ENCODE measurements around the gene ARHGEF3.

Gene ARHGEF3

DNA sequence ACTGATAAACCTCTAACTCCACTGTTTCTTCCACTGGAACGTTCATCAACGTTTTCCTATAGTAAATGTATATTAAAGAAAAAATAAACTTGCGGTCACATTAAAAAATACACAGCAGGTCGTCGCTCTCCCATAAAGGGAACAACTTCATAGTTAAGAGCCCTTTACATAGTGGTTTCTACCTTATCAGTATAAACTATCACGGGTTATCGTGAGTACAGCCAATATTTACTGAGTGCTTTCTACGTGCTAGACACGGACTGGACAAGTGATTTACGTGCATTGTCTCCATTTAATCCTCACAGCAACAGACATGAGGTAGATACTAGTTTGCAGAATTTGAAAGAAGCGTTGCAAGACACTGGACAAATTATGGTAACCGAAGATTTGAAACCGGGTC lies 117.7 kb downstream of the ARHGEF3 start:
- Histone ChIP-seq H3K4me2 (ENCODE audit: low read length) (no peak overlapping the region), H3K9me2 (ENCODE audit: low read depth, low read length) (no peaks in the 10 kb centered on the region), H3K27me3 (ENCODE audit: insufficient read depth, low read length) (no peaks in the 10 kb centered on the region), H3K4me3 (ENCODE audit: low read depth, low read length, poor library complexity, severe bottlenecking) (no peak overlapping the region), H3K79me2 (ENCODE audit: insufficient read depth, low read length) (peaks cover 31% of the 10 kb centered on the region), H2AFZ (ENCODE audit: low read length) (no peak overlapping the region), H3K36me3 (ENCODE audit: insufficient read depth, low read length) (peaks cover 34% of the 10 kb centered on the region), H4K20me1 (ENCODE audit: insufficient read depth, low read length) (no peaks in the 10 kb centered on the region), H3K4me1 (ENCODE audit: insufficient read depth, low read length, severe bottlenecking) (peaks cover 29% of the 10 kb centered on the region), H3K27ac (ENCODE audit: low read depth, low read length, poor library complexity, severe bottlenecking) (no peak overlapping the region), H3K9me3 (ENCODE audit: low read length) (peaks cover 8% of the 10 kb centered on the region), H3K9ac (ENCODE audit: low read length) (no peak overlapping the region), H3F3A (ENCODE audit: insufficient read depth, low read length) (no peaks in the 10 kb centered on the region)
- TF ChIP-seq, protein P1, sequence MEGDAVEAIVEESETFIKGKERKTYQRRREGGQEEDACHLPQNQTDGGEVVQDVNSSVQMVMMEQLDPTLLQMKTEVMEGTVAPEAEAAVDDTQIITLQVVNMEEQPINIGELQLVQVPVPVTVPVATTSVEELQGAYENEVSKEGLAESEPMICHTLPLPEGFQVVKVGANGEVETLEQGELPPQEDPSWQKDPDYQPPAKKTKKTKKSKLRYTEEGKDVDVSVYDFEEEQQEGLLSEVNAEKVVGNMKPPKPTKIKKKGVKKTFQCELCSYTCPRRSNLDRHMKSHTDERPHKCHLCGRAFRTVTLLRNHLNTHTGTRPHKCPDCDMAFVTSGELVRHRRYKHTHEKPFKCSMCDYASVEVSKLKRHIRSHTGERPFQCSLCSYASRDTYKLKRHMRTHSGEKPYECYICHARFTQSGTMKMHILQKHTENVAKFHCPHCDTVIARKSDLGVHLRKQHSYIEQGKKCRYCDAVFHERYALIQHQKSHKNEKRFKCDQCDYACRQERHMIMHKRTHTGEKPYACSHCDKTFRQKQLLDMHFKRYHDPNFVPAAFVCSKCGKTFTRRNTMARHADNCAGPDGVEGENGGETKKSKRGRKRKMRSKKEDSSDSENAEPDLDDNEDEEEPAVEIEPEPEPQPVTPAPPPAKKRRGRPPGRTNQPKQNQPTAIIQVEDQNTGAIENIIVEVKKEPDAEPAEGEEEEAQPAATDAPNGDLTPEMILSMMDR (IDR thresholded peaks at IDR 0.05; ENCODE audit: low read length): no peak
- no peak for TF ChIP-seq EZH2 (IDR thresholded peaks at IDR 0.05; ENCODE audit: borderline replicate concordance, low read length)

DNA sequence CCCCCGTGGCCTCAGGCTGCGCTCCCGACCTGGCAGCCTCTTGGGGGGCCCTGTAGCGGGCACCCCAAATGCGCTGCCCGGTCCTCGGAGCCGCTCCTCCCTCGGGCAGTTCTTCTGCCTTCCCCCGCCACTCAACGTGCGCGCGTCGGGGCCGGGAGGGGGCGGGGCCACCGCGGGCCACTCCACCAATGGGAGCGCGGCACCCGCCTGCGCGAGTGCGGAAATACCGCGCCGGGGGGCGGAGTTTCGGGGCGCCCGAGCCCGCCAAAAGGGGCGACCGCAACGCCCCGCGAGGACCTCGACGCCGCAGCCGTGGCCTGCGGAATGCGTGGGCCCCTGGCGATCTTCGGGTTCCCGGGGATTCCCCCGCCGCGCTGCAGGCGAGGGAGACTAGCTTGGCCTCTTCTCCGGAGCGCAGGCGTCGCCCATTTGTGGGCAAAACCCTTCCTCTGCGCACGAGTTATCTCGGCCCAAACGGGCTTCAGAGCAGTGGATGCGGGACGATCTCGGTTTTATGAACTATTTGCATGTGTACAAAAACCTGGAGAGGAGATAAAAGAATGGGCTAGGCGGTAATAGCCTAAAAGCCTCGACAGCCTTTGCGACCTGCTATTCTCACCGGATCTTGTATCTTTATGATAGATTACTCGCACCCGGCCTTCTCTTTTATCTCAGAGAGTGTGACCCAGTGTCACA lies 118.5 kb downstream of the ARHGEF3 start, which contains the start of gene TASOR:
TSS of gene TASOR (minus strand) at position 144 of the 696 bp plus-strand sequence. CDS start 259 bp downstream, outside the sequence.
- Histone ChIP-seq H4K20me1 (ENCODE audit: insufficient read depth, low read length) (no peaks in the 10 kb centered on the region), H3K9me2 (ENCODE audit: low read depth, low read length) (no peaks in the 10 kb centered on the region), H3K4me1 (ENCODE audit: insufficient read depth, low read length, severe bottlenecking) (peaks cover 29% of the 10 kb centered on the region), H3K79me2 (ENCODE audit: insufficient read depth, low read length) (peaks cover 38% of the 10 kb centered on the region), H3K4me2 (ENCODE audit: low read length) (peak within 1 kb of the TSS; percentile 75), H3K36me3 (ENCODE audit: insufficient read depth, low read length) (peaks cover 39% of the 10 kb centered on the region), H2AFZ (ENCODE audit: low read length) (peak within 1 kb of the TSS; percentile 71; the same call in 1 of the 2 replicates), H3K4me3 (ENCODE audit: low read depth, low read length, poor library complexity, severe bottlenecking) (peak within 1 kb of the TSS; percentile 64), H3K27ac (ENCODE audit: low read depth, low read length, poor library complexity, severe bottlenecking) (peak within 1 kb of the TSS; percentile 78), H3F3A (ENCODE audit: insufficient read depth, low read length) (no peaks in the 10 kb centered on the region), H3K27me3 (ENCODE audit: insufficient read depth, low read length) (no peaks in the 10 kb centered on the region), H3K9me3 (ENCODE audit: low read length) (peaks cover 8% of the 10 kb centered on the region), H3K9ac (ENCODE audit: low read length) (peak within 1 kb of the TSS; percentile 78)
- no peak for TF ChIP-seq EZH2 (IDR thresholded peaks at IDR 0.05; ENCODE audit: borderline replicate concordance, low read length)
- TF ChIP-seq, protein P1 (IDR thresholded peaks at IDR 0.05; ENCODE audit: low read length): no peak

DNA sequence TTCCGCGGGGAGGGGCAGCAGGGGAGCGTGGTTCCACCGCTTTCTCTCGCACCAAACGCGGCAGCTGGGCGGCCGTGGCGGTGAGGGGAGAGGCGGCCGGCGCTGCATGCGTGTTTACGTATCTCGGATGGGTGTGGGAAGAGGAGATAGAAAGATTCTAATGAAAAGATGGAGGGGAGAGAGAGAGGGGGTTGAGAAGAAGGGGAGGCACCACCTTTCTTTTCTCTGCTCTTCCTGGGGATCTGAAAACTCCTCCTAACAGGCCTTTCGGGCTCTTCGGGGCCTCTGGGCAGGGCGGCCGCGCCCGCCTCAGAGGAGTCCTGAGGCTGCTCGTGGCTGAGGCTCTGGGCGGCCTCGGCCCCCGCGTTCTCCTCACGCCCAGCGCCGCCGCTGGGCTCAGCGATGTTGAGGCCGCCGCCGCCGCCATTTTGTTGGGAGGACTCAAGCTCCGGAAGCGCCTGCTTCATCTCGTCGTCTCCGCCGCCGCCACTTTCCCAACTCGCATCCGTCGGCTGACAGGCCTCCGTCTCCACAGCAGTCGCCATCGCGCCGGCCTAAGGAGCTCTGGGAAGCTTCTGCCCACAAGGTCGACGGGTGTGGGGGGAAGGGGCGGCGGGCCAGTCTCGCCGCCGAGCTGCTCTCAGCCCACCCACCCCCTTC lies 119.2 kb downstream of the ARHGEF3 start:
- H3K36me3 ChIP-seq (ENCODE audit: insufficient read depth, low read length): peaks cover 41% of the 10 kb centered on the region
- no peaks in the 10 kb centered on the region for H3F3A ChIP-seq (ENCODE audit: insufficient read depth, low read length)
- H3K27me3 ChIP-seq (ENCODE audit: insufficient read depth, low read length): no peaks in the 10 kb centered on the region
- peak overlapping the region; percentile 78 for H3K9ac ChIP-seq (ENCODE audit: low read length)
- H3K4me3 ChIP-seq (ENCODE audit: low read depth, low read length, poor library complexity, severe bottlenecking): peak overlapping the region; percentile 64
- H2AFZ ChIP-seq (ENCODE audit: low read length): no peak overlapping the region
- H3K9me3 ChIP-seq (ENCODE audit: low read length): peaks cover 8% of the 10 kb centered on the region
- peak overlapping the region; percentile 75 for H3K4me2 ChIP-seq (ENCODE audit: low read length)
- H3K79me2 ChIP-seq (ENCODE audit: insufficient read depth, low read length): peaks cover 43% of the 10 kb centered on the region
- H4K20me1 ChIP-seq (ENCODE audit: insufficient read depth, low read length): no peaks in the 10 kb centered on the region
- peaks cover 29% of the 10 kb centered on the region for H3K4me1 ChIP-seq (ENCODE audit: insufficient read depth, low read length, severe bottlenecking)
- H3K27ac ChIP-seq (ENCODE audit: low read depth, low read length, poor library complexity, severe bottlenecking): peak overlapping the region; percentile 78
- TF ChIP-seq, protein P1 (IDR thresholded peaks at IDR 0.05; ENCODE audit: low read length): no peak
- TF ChIP-seq EZH2 (IDR thresholded peaks at IDR 0.05; ENCODE audit: borderline replicate concordance, low read length): no peak
- no peaks in the 10 kb centered on the region for H3K9me2 ChIP-seq (ENCODE audit: low read depth, low read length)
